ENCODE data around the gene SERPINE3. TPM values are rescaled to one million over a fixed set of nuclear protein-coding genes. Genes with fewer than 3 reads are reported as not detected.

Gene SERPINE3
- polyA plus RNA-seq, 3 donors, result not detected

GRCh38 chr13:51360489-51360888, 21.0 kb downstream of the SERPINE3 start:
- no peaks in the 10 kb centered on the region for H3K27me3 ChIP-seq (ENCODE audit: control insufficient read depth in 2 of 2, insufficient read depth in 2 of 2, low read length in 2 of 2)
- H3K4me1 ChIP-seq (ENCODE audit: control insufficient read depth in 1 of 2, insufficient read depth in 2 of 2, low read length in 2 of 2), result no peaks in the 10 kb centered on the region
- H3K9me3 ChIP-seq (replicated peaks in 1 of 2; ENCODE audit: control insufficient read depth in 1 of 2, insufficient read depth in 1 of 2, low read length in 2 of 2), result no peaks in the 10 kb centered on the region
- Mint-ChIP-seq H3K4me1 (no peaks in the 10 kb centered on the region), H3K4me3 (no peak overlapping the region), H3K27ac (no peak overlapping the region), H3K27me3 (ENCODE audit: low read depth in 3 of 3) (peaks cover 0 to 1% (median 0%) of the 10 kb centered on the region in 3 donors), H3K36me3 (peaks cover 31 to 42% of the 10 kb centered on the region in 2 donors), H3K9me3 (no peaks in the 10 kb centered on the region)
- H3K4me3 ChIP-seq (replicated peaks in 1 of 3; ENCODE audit: low read depth in 2 of 3, low read length in 3 of 3), result no peak overlapping the region
- intact Hi-C loops (cut with micrococcal nuclease), result no loop called here
- TF ChIP-seq CTCF (IDR thresholded peaks at IDR 0.05), result no peak
- no peak overlapping the region for H3K4me2 ChIP-seq (replicated peaks; ENCODE audit: extremely low read depth, low read length, poor library complexity, severe bottlenecking)
- no peak overlapping the region for H3K9ac ChIP-seq (ENCODE audit: insufficient read depth, low read length, poor library complexity, severe bottlenecking)
- no peak overlapping the region for H2AFZ ChIP-seq (ENCODE audit: insufficient read depth, low read depth, low read length, poor library complexity, severe bottlenecking)
- H3K27ac ChIP-seq (ENCODE audit: low read depth in 1 of 2, low read length in 2 of 2), result no peak overlapping the region
- H3K79me2 ChIP-seq (ENCODE audit: insufficient read depth, low read length), result no peaks in the 10 kb centered on the region
- no peak for DNase-seq
- no peaks in the 10 kb centered on the region for H4K20me1 ChIP-seq (ENCODE audit: insufficient read depth, low read length)
- peaks cover 25 to 42% of the 10 kb centered on the region in 2 donors for H3K36me3 ChIP-seq (replicated peaks in 1 of 2; ENCODE audit: control insufficient read depth in 1 of 2, insufficient read depth in 2 of 2, low read length in 2 of 2)
- no CpG with 5 or more reads among the region's 1 CpG for WGBS (ENCODE audit: insufficient coverage)

DNA sequence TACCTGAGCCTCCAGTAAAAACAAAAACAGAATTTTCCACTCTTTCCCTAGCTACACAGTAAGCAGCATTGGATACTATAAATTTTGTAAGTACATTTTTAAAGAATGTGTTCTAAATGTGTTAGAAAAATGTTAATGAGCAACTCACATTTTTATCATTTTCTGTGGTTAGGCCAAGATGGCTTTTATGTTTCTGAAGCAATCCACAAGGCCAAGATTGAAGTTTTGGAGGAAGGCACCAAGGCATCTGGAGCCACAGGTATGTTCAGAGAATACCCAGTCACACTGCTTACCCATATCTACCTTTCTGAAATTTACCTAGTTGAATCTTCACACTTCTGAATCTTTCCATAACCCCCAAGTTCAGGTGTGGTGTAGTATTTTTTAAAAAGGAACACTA, 21.6 kb downstream of the SERPINE3 start:
- H3K4me1 Mint-ChIP-seq, result no peaks in the 10 kb centered on the region
- Histone ChIP-seq H3K79me2 (ENCODE audit: insufficient read depth, low read length) (no peaks in the 10 kb centered on the region), H3K4me3 (replicated peaks in 1 of 3; ENCODE audit: low read depth in 2 of 3, low read length in 3 of 3) (no peak overlapping the region), H3K9me3 (replicated peaks in 1 of 2; ENCODE audit: control insufficient read depth in 1 of 2, insufficient read depth in 1 of 2, low read length in 2 of 2) (no peaks in the 10 kb centered on the region), H2AFZ (ENCODE audit: insufficient read depth, low read depth, low read length, poor library complexity, severe bottlenecking) (no peak overlapping the region), H3K36me3 (replicated peaks in 1 of 2; ENCODE audit: control insufficient read depth in 1 of 2, insufficient read depth in 2 of 2, low read length in 2 of 2) (peaks cover 30 to 47% of the 10 kb centered on the region in 2 donors), H3K4me1 (ENCODE audit: control insufficient read depth in 1 of 2, insufficient read depth in 2 of 2, low read length in 2 of 2) (no peaks in the 10 kb centered on the region), H3K27ac (ENCODE audit: low read depth in 1 of 2, low read length in 2 of 2) (no peak overlapping the region), H4K20me1 (ENCODE audit: insufficient read depth, low read length) (no peaks in the 10 kb centered on the region), H3K9ac (ENCODE audit: insufficient read depth, low read length, poor library complexity, severe bottlenecking) (no peak overlapping the region), H3K4me2 (replicated peaks; ENCODE audit: extremely low read depth, low read length, poor library complexity, severe bottlenecking) (no peak overlapping the region), H3K27me3 (ENCODE audit: control insufficient read depth in 2 of 2, insufficient read depth in 2 of 2, low read length in 2 of 2) (no peaks in the 10 kb centered on the region)
- DNase-seq, result no peak
- H3K9me3 Mint-ChIP-seq, result no peaks in the 10 kb centered on the region
- H3K36me3 Mint-ChIP-seq, result peaks cover 35 to 48% of the 10 kb centered on the region in 2 donors
- H3K27ac Mint-ChIP-seq, result no peak overlapping the region
- TF ChIP-seq CTCF (IDR thresholded peaks at IDR 0.05), result no peak
- intact Hi-C loops (cut with micrococcal nuclease), result no loop called here
- no peak overlapping the region for H3K4me3 Mint-ChIP-seq
- peaks cover 0 to 1% (median 0%) of the 10 kb centered on the region in 3 donors for H3K27me3 Mint-ChIP-seq (ENCODE audit: low read depth in 3 of 3)

Measured in CD14-positive monocyte (primary cell).